HCT116 (cell line): ENCODE measurements around the gene SEC14L6. TPM values are rescaled to one million over a fixed set of nuclear protein-coding genes. Genes with fewer than 3 reads are reported as not detected.
"Not testable (repeated sequence)": the region's sequence is repeated elsewhere in the genome, so short reads cannot be mapped to it uniquely, and the experiment has no call there.

ENCODE experiments used
- ATAC-seq: fragments of 200-7000 bp; cut with Tn5 transposase; 2 replicates; pipeline ENCODE4 v1.9.1; 2020; ENCODE audit warnings: mild to moderate bottlenecking, moderate library complexity
- BruUV-seq: library from RNA; stranded (reverse); fragments of 400-500 nt; replicated peaks from 2 replicates; lab custom pipeline; 2021; lab: Mats Ljungman, UMichigan
- CTCF ChIA-PET: fragments of 300-600 bp; sonication (Branson Sonifier 250); formaldehyde crosslinking; loops from one replicate; lab custom pipeline; 2021; ENCODE audit warnings: antibody characterized with exemption; lab: Charles Lee
- POLR2A ChIA-PET: fragments of 300-600, 350-600 bp; sonication (Branson Sonifier 250); formaldehyde crosslinking; loops from one replicate; lab custom pipeline; 2021; ENCODE audit warnings: antibody characterized with exemption; lab: Charles Lee
- RAD21 ChIA-PET, 2 experiments: fragments of 300-600 bp; sonication (Branson Sonifier 250); formaldehyde crosslinking; loops; one replicate each; lab custom pipeline; 2023; ENCODE audit warnings: low total read pairs in 2 of 2; ENCODE audit not compliant: uncharacterized antibody in 2 of 2, unreplicated experiment in 2 of 2, low non-redundant PET in 1 of 2; lab: Charles Lee
- DNase-seq: peaks from one replicate; pipeline ENCODE4 v3.0.0-alpha.2; 2010; ENCODE audit warnings: low read depth, low spot score
- H2AFZ ChIP-seq: fragments of 200-600 bp; shearing (Covaris generic), sonication (generic); 2 replicates; pipeline ENCODE4 v1.6.1; 2017; ENCODE audit warnings: low read depth, mixed run types, mixed read lengths, antibody characterized with exemption, low read length; ENCODE audit not compliant: poor library complexity, severe bottlenecking
- H3K27ac ChIP-seq: 2 replicates; pipeline ENCODE4 v1.5.1; 2012; ENCODE audit warnings: low read depth, low read length
- H3K27me3 ChIP-seq: fragments of 200-600 bp; sonication (generic); 2 replicates; pipeline ENCODE4 v1.6.1; 2016; ENCODE audit warnings: mixed run types, low read length, mixed read lengths; ENCODE audit not compliant: insufficient read depth
- H3K36me3 ChIP-seq, 2 experiments: fragments of 200-500 bp in 1 of 2; fragments of 200-600 bp in 1 of 2; sonication (Bioruptor generic) in 1 of 2; sonication (generic) in 1 of 2; 2 replicates each; pipeline versions ENCODE4 v1.5.1 to v1.6.1; 2014 to 2016; ENCODE audit warnings: low read length in 2 of 2, inconsistent platforms in 1 of 2, mixed read lengths in 1 of 2, mixed run types in 1 of 2; ENCODE audit not compliant: insufficient read depth in 2 of 2, control insufficient read depth in 1 of 2
- H3K4me1 ChIP-seq, 2 experiments: fragments of 200-600 bp in 1 of 2; sonication (generic) in 1 of 2; 2 replicates each; pipeline versions ENCODE4 v1.5.1 to v1.6.1; 2012 to 2017; ENCODE audit warnings: low read length in 2 of 2, inconsistent platforms in 1 of 2, mild to moderate bottlenecking in 1 of 2, mixed read lengths in 1 of 2, mixed run types in 1 of 2, moderate library complexity in 1 of 2; ENCODE audit not compliant: insufficient read depth in 2 of 2, control insufficient read depth in 1 of 2
- H3K4me2 ChIP-seq: fragments of 200-600 bp; sonication (generic); 2 replicates; pipeline ENCODE4 v1.6.1; 2017; ENCODE audit warnings: mixed run types, low read length, mixed read lengths
- H3K4me3 ChIP-seq, 2 experiments: fragments of 200-600 bp in 1 of 2; sonication (generic) in 1 of 2; replicated peaks in 1 of 2; 2 replicates each; pipeline ENCODE4 v1.5.1; 2011 to 2016; ENCODE audit warnings: low read length in 2 of 2, control low read depth in 1 of 2, low read depth in 1 of 2, mild to moderate bottlenecking in 1 of 2, mixed read lengths in 1 of 2, mixed run types in 1 of 2
- H3K79me2 ChIP-seq: fragments of 200-600 bp; sonication (generic); 2 replicates; pipeline ENCODE4 v1.6.1; 2017; ENCODE audit warnings: mild to moderate bottlenecking, mixed run types, low read length, moderate library complexity, mixed read lengths; ENCODE audit not compliant: insufficient read depth
- H3K9ac ChIP-seq: fragments of 200-600 bp; sonication (generic); 2 replicates; pipeline ENCODE4 v1.6.1; 2016; ENCODE audit warnings: low read length, mixed read lengths
- H3K9me2 ChIP-seq: fragments of 200-600 bp; sonication (generic), shearing (Covaris generic); 2 replicates; pipeline ENCODE4 v1.6.1; 2017; ENCODE audit warnings: mixed run types, mild to moderate bottlenecking, moderate library complexity; ENCODE audit not compliant: insufficient read depth
- H3K9me3 ChIP-seq, 2 experiments: fragments of 200-500 bp in 1 of 2; fragments of 200-600 bp in 1 of 2; sonication (Bioruptor generic) in 1 of 2; sonication (generic) in 1 of 2; 2 replicates each; pipeline ENCODE4 v1.6.1; 2014 to 2017; ENCODE audit warnings: low read length in 2 of 2, mixed read lengths in 2 of 2, inconsistent platforms in 1 of 2, low read depth in 1 of 2, mild to moderate bottlenecking in 1 of 2, mixed run types in 1 of 2, moderate library complexity in 1 of 2; ENCODE audit not compliant: control insufficient read depth in 1 of 2, insufficient read depth in 1 of 2
- H4K20me1 ChIP-seq: fragments of 200-600 bp; sonication (generic), shearing (Covaris generic); 2 replicates; pipeline ENCODE4 v1.6.1; 2017; ENCODE audit warnings: mixed run types, mild to moderate bottlenecking, moderate library complexity; ENCODE audit not compliant: insufficient read depth
- CTCF ChIP-seq, 3 experiments: fragments of 200-600 bp in 1 of 3; sonication (generic) in 1 of 3; IDR thresholded peaks in 2 of 3; conservative IDR thresholded peaks in 1 of 3; 2 replicates each; pipeline ENCODE4 v1.5.1; 2012 to 2017; ENCODE audit warnings: low read depth in 2 of 3, low read length in 2 of 3, antibody characterized with exemption in 1 of 3, borderline replicate concordance in 1 of 3, control low read depth in 1 of 3, mild to moderate bottlenecking in 1 of 3, mixed read lengths in 1 of 3, mixed run types in 1 of 3, moderate library complexity in 1 of 3; ENCODE audit not compliant: insufficient read depth in 1 of 3
- TCF7L2 ChIP-seq: IDR thresholded peaks from 2 replicates; pipeline ENCODE4 v1.7.0; 2011; ENCODE audit warnings: borderline replicate concordance, inconsistent platforms; ENCODE audit not compliant: insufficient read depth, insufficient read length; ENCODE audit errors: extremely low read depth
- ZBTB33 ChIP-seq: IDR thresholded peaks from 2 replicates; pipeline ENCODE4 v1.6.1; 2011; ENCODE audit warnings: mild to moderate bottlenecking, low read length, moderate library complexity; ENCODE audit not compliant: insufficient replicate concordance; ENCODE audit errors: extremely low read depth
- intact Hi-C: fragments of 100-400 bp; cut with micrococcal nuclease; formaldehyde crosslinking; loops from 2 replicates; pipeline ENCODE4 v1.10.0; 2022
- total RNA-seq: library from RNA; stranded (reverse); gene quantifications from one replicate; pipeline ENCODE4 v1.2.1, GENCODE V29; 2021; ENCODE audit not compliant: unreplicated experiment

The SEC14L6 gene
- total RNA-seq, 1 experiment from 2014 or later = not detected

- H3K9ac ChIP-seq, H3K4me2 ChIP-seq, H4K20me1 ChIP-seq, CTCF ChIA-PET, POLR2A ChIA-PET, H3K27me3 ChIP-seq, H3K4me3 ChIP-seq, BruUV-seq, intact Hi-C loops, H3K27ac ChIP-seq, RAD21 ChIA-PET, H2AFZ ChIP-seq, H3K9me2 ChIP-seq, H3K79me2 ChIP-seq, H3K9me3 ChIP-seq, H3K36me3 ChIP-seq: not testable (repeated sequence)
- peak in 2 of 3 experiments; percentile 53 to 62; a peak in 4 of 6 replicates for TF ChIP-seq CTCF (IDR thresholded peaks at IDR 0.05 in 2 of 3, conservative IDR thresholded peaks at IDR 0.05 in 1 of 3; ENCODE audit: borderline replicate concordance in 1 of 3, insufficient read depth in 1 of 3, low read depth in 2 of 3, low read length in 2 of 3)
- DNase-seq = peak; percentile 8
- ATAC-seq = peak; percentile 84
- peaks cover 6 to 31% of the 10 kb centered on the region in 2 experiments; a peak in 3 of 4 replicates for H3K4me1 ChIP-seq
These were observed 14.2 kb upstream of the SEC14L6 start for GRCh38 chr22:30560643-30561202.

- Histone ChIP-seq H3K4me1 (peaks cover 6 to 26% of the 10 kb centered on the region in 2 experiments; a peak in 3 of 4 replicates), H3K36me3 (no peaks in the 10 kb centered on the region), H3K4me3 (no peak overlapping the region), H3K4me2 (no peak overlapping the region), H3K9me2 (no peaks in the 10 kb centered on the region), H3K79me2 (no peaks in the 10 kb centered on the region), H3K9ac (no peak overlapping the region), H4K20me1 (no peaks in the 10 kb centered on the region), H3K27me3 (no peaks in the 10 kb centered on the region), H2AFZ (no peak overlapping the region), H3K27ac (no peak overlapping the region), H3K9me3 (no peaks in the 10 kb centered on the region)
- intact Hi-C loops = no loop called here
- ChIA-PET POLR2A (no interaction called here), RAD21 (no interaction called here), CTCF (no interaction called here)
- no peak for ATAC-seq
- TF ChIP-seq TCF7L2 = no peak
- no peak for TF ChIP-seq ZBTB33
- DNase-seq = no peak
- BruUV-seq = no TSS peak
These were observed 13.3 kb upstream of the SEC14L6 start for GRCh38 chr22:30559889-30560288.
